ENCODE data around the gene DLX6.

DLX6 gene

DNA sequence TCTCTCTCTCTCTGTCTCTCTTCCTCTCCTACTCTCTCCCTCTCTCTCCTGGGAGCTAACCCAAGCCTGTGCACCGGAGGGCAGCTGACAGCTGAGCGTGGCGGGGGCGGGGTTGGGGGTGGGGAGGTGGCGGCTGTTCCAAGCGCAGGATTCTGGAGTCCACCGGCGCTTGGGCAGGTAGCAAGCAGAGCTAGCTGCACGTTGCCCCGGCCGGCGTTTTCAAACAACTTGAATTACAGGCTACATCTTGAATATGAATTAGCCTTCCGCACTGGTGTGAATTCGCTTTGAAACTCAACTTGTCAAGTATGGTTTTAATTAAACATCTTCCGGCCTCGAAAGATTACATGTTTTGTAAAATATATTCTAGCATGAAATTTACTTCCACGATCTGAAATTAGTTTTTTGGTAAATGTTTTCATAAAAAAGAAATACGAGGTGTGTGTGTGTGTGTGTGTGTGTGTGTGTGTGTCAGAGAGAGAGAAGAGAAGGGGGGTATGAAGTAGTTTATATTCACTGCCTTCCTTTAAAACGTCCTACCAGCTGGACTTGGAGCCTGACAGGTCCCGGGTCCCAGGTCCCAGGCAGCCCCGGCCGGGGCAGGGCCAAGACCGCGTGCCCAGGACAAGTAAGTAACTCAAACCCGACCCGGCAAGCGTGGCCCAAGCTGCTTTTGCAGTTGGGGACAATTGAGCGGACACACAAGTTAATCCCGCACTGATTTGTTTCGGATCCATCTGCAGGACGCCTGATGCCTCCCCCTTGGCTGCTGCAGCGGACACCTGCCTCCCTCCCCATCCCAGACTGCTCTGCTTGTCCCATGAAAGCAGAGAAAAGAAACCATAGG, 9.0 kb upstream of the DLX6 start:
- no peak for DNase-seq

DNA sequence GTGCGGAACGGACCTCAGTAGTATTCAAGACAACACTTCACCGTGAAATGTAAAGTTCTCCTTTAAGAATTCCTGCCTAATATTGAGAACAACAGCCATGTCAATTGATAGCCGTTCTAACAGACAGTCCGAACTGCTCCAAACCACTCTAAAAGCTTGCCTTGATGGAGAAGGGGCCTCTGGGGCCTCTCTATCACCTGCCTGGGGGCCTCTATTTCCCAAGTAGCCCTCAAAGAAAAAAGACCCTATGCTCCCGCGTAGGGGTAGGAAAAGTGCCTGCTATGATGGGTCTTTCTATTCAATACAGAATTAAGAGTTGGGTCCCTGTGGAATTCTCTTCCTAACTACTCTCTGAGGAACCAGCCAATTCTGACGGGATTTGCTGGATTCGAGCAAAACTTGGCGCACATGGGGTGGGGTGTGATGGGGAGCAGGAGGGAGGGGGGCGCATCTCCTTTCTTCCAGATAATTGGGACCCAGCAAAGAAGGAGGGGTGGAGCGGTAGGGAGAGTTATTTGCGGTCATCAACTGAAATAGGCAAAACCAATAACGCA, 8.3 kb upstream of the DLX6 start:
- DNase-seq = no peak

DNA sequence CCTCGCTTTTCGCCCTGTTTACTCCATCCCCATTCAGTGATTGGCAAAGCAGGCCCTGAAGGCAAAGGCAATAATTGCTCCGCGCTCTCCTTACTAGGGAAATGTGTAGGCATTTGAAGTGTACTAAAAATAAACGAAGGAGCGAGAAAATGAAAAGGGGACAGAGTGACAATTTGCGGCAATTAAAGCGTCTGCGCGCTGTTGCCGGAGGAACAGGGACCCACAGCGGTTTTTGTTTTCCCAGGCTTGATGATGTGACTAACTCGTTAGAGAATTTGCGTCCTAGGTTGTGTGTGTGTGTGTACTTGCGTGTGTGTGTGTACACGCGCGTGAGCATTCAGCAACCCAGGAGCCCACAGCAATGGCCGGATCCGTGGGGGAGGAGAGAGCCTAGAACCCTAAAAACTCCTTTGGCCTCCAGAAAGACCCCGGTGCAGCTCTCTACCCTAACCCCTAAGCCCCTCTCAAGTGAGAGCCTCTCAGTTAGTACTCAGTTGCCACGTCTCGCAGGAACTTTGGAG, 7.8 kb upstream of the DLX6 start:
- no peak for DNase-seq

DNA sequence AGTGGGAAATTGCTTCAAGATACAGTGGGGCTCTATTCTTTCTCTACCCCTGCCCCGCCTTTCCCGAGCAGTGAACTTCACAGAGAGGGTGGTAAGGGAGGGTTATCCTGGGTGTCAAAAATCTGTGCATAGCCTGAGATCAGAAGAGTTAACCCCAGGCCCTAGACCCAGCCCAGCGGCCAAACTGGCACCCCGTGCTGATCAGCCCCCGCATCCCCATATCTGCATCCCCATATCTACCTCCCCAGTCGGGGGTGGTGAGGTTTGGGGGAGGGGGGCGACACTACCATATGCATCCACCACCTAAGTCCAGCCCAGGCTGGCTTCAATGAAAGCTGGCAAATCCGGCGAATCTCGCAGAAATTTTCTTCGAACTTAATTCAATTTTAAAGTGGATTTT, 7.0 kb upstream of the DLX6 start:
- DNase-seq = no peak

DNA sequence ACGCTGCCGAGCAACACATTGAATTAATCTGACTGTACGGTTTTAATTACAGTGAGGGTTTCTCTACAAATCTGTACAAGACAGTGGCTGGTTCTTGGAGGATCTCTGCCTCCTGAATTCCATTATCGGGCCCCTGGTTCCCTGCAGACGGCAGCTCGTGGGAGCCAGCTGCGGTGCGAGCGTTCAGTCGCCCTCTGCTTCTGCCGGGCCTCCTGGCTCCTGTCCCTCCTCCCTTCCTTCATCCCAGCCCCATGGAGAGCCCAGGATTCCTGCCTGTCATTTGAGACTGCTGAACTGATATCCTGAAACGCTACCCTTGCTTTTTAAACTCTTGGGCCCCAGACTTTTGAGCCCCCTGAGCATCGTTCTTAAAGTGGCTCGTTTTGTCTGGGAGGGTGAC, 6.6 kb upstream of the DLX6 start:
- no peak for DNase-seq

DNA sequence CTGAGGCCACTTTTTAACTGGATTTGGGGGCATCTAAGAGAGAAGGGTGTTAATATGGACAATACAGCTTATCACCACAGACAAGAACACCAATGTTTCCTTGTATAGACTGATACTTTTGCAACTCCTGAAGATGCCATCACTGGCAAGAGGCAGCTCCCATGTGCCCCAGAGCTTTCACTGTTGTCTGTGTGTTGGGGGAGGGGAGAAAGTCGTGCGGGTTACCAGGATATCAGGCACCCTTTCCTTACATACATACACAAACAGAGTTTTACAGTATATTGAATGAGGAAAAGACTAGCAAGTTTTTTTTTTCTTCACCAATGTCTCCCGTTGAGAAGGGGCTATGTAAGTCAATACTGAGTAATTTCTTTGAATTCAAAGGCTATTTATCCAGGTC, 4.1 kb upstream of the DLX6 start:
- no peak for DNase-seq

DNA sequence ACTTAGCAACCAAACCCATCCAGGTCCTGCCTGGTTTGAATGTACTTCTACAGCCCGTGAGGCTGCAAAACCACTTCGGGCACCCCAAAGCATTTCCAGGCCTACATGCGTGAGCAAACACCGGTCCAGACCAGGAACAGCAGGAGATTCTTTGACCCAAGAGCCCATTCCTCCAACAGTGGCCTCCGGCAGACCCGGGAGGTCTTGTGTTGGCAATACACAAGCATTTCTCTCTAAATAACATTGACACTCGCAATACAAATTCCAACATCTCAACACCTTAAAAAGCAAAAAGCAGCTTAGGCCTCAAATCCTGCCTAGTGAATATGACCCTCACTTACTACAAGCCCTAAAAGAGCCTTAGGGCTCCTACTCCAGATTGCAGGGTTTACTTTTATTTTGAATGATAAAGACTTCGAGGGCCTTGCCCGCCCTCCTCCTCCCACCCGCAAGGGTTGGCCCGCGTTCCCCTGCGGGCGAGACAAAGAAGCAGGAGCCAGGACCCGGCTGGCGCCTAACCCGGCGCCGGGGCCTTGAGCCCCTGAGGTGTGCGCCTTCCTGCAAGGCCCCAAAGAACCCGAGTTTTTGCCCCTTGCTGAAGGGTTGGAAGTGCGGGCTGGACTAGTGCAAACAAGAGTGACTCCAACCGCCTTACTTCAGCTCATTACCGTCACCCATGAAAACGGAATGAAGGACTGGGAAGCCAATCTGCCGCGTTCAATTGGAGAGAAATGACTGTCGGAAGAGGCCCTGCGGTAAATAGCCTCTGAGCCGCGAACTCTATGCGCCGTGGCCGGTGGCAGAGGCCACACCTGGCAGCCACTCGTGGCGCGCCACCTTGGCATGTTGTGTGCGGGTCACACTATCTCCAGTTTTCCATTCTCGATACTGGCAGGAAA, 3.4 kb upstream of the DLX6 start:
- no peak for DNase-seq

DNA sequence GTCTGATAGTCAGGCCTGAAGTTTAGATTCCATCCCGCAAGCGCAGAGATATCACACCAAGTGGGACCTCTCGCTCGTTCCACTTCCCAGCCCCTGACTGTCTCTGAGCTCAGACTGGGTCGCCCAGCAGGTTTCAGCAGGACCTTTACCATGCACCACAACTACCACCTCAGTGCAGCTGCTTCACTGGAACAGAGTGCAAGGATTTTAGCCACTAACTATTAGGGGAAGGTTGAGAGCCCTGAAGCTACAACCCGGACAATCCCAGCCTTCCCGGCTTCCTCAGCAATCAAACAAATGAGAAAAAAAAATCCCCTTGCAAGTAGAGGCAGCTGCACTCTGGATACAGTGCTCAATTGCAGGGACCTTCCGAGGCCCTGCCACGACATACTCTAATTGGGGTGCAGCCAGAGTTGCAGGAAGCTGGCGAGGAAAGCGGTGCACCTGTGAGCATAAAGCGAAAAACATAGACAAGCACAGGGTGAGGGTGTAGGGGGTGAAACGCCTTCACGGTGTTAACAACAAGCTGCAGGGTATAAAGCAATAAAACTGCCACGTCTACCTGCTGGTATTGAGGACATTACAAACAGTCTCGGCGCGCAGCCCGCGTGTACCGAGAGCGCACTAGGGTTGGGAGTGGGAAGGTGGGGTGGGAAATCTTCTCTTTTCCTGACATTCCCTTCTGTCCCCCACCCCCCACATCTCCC, 2.6 kb upstream of the DLX6 start:
- DNase-seq = no peak

DNA sequence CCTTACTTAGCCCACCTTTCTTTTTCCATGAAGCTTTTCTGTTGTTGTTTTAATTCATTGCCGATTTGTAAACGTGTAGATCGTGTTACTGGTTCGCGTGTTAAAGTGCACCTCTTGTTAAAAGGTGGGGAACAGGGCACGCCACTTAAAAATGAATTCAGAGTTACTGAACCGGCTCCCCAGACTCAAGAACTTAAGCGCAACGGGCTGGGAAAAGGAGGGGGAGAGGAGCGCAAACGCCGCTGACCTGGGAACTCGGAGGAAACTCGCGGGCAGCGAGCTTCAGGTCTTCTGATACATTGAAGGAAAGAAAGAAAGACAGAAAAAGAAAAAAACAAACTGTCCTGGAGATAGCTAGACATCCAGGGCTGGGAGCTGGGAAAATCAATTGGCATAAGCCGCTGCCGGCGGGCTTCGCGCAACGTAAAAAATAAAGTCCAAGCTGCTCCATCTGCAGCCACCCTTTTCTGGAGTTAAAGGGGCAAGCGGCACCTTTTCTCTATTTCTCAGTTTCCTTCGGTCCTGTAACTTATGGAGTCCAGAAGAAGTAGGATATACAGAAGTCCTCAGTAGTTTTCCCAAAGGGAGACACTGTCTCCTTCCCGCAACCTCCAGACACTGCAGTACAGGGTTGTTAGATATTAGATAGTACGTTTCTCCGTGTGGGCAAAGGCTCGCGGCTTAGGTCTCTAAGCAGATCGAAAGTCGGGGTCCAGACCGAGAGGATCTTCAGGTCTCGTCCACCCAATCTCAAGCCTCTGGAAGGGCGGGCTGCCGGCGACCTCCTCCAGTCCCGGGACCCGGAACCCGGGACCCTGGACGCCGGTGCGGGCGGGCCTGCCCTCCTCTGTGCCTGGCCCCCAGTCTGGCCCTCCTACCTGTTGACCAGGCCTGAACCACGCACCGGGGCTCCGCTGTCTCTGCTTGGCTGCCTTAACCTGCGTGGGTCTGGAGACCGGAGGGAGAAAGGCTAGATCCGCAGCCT, 1.8 kb upstream of the DLX6 start:
- DNase-seq = no peak

DNA sequence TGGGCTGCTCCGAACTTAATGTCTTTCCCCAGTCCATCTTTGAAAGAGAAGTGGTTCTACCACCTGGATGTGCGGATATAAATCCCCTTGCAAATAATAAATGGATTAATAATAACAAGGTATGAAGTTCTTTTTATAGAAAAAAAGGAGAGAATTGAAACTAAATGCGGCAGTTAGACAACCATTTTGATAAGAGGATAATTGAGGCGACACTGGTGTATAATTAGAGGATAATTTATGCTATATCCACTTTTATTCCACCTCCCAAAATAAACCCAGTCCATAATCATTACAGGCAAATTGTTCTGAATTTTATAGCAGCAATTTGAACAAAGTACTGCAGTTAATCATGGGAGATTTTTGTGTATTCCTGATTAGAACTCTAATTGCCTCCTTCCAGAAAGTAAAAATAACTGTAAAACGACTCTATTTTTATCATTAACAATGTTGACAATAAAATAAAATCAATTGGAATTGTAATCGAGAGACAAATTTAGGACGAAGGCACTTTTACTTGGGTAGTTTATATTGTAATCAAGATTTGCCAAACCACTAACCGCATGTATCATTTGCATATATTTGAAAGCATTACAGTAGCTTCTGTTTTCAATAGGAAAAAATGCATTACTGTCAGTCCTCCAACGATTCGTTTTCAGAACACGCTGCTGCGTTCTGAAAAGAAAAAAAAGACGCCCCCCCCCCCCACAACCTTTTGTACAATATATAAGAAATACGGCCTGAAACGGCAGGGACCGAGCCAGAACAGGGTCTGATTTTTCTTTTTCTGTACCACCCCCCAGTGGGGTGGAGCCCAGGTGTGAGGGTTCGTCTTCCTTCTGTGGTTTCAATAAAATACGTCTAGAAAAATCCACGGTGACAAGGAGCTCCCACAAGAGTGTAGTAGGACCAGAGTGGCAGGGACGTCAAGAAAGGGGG, 838 bp upstream of the DLX6 start:
- peak; percentile 85 for DNase-seq

DNA sequence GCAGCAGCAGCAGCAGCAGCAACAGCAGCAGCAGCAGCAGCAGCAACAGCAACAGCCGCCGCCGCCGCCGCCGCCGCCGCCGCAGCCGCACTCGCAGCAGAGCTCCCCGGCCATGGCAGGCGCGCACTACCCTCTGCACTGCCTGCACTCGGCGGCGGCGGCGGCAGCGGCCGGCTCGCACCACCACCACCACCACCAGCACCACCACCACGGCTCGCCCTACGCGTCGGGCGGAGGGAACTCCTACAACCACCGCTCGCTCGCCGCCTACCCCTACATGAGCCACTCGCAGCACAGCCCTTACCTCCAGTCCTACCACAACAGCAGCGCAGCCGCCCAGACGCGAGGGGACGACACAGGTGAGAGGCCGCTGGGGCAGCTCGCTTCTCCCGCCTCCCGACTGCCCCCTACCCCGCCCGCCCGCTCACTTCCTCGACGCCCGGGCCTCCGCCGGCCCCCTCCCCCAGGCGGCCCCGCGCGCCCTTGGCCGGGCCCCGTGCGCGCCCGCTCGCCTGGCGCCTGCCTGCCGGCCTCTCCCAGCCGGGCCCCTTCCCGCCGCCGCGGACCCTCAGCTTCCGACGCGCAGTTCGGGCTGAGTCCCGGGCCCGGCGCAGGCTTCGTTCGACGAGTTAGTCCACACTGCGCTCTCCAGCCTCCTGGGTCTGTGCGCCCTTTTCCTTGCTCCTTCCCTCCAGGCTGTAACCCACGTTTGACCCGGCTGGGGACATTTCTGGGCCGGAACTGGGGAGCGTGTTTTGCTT, 882 bp downstream of the DLX6 start:
- no peak for DNase-seq

DNA sequence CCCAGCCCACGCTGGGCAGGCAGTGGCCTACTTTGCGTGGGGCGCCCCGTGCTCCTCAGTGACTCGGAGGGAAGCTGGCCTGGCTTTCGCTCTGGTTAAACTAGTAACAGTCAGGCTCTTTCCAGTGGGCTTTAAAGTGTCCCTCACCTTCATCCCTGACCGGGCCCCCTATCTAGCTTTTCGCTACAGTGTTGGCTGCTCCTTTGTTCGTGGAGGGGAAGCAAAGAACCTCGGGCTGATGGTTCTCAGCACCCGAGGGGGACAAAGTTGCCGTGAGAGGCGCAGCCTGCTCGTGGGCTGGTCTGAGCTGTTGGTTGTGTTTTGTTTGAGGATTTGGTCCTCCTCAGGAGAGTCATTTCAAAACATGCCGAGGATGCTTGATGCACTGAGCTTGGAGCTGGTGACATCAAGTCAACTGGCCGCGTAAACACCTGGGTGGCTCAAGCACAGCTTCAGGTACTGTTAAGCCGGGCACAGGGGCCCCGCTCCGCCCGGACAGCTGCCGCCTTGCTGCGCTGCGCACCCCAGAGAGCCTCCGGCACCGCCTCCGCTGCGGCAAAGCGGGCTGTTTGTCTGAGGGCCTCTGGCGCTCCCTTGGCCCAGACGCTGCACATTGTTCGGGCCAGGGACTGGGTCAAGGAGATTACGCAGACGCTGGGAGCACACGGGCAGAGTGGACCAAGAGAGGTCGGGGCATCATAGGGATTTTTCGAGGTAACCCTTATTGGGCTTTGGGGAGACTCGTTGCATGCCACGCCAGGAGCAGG, 1.6 kb downstream of the DLX6 start:
- DNase-seq = no peak

DNA sequence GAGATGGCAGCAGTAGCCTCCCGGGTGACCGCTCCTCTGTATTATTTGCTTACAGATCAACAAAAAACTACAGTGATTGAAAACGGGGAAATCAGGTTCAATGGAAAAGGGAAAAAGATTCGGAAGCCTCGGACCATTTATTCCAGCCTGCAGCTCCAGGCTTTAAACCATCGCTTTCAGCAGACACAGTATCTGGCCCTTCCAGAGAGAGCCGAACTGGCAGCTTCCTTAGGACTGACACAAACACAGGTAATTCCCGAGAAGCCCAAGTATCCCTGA, 2.2 kb downstream of the DLX6 start:
- DNase-seq = no peak

DNA sequence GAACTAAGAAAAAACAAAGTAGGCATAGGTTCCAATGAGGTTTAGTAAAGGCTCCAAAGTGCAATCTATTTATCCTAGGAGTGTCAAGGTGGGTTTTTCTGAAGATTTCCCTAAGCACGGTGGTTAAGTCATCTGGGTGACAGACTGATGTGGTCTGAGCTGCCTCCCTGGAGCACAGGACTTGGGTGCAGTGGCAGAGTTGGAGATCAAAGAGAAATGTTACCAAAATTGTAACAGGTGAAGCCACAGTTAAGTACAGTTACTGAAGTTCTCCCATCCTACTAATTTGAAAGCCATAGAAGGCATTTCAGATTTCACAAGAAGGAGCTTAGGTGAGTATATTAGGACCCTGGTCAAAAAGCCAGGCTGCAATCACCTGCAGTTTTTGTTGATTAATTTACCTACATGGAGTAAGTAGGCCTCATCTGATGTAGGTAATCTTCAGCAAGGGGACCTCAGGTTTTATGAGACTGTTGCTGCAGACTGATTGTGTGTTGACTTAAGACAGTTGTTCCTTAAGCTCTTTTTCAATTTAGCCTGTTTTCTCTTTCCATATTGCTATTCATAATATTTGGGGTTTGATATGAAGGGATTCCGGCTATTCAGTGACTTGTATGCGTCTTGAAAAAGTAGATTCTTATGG, 3.0 kb downstream of the DLX6 start:
- DNase-seq = no peak

DNA sequence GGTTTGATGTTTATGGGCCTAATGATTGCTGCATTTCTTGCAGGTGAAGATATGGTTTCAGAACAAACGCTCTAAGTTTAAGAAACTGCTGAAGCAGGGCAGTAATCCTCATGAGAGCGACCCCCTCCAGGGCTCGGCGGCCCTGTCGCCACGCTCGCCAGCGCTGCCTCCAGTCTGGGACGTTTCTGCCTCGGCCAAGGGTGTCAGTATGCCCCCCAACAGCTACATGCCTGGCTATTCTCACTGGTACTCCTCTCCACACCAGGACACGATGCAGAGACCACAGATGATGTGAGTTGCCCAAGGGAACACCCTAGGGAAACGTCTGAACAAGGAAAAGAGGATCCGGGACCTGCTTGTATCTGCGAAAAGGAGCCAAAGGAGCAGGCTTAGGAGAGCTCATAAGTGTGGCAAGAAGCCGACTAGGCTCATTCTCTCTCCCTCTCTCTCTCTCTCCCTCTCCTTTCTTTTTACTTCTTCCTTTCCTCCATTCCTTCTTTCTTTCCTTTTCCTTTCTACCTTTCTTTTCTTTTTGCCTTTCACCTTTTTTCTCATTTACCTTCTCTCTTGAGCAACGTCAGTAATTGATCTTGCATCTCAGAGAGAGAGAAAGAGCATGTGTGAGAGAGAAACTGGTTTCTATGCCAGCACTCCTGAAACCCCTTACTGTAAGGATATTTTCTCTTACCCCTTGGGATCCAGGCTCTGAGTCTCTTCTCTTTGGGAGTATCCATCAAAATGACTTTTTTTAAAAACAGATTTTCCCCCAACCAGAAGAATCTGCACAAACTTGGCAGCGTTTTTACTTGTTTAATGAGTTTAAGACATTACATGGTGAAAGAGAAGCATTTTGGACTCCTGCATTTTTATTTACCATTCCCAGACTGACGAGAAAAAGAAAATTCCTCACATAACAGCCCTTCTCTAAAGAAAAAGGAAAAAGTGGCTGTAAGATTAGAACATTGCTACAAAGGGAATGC, 4.7 kb downstream of the DLX6 start:
- DNase-seq = no peak

DNA sequence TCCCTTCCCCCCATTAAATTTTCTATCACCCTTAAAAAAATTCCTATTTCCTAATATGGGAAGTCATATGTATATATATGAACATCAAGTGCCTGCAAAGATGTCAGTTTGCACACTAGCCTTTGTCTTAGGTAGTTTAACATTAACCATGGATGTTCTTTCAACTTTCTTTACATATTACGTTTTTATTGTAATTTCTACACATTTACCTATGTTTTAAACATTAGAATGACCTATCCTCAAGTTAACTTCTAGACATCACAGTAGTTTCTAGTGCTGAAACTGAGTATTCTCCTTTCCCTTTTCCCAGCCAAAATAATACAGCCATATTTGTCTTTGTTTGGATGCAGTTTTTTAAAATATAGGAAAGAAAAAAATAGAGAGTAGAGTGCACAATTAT, 5.8 kb downstream of the DLX6 start:
- no peak for DNase-seq
